Caco-2 (cell line): ENCODE measurements around the gene XAB2. TPM values are rescaled to one million over a fixed set of nuclear protein-coding genes. Genes with fewer than 3 reads are reported as not detected.

Experiments used
- BruUV-seq: library from RNA; stranded (reverse); fragments of 400-500 nt; replicated peaks from 2 replicates; lab custom pipeline; 2021; lab: Mats Ljungman, UMichigan
- CTCF ChIA-PET: fragments of 300-600 bp; sonication (Branson Sonifier 250); formaldehyde crosslinking; loops from one replicate; lab custom pipeline; 2022; ENCODE audit warnings: antibody characterized with exemption; lab: Charles Lee
- POLR2A ChIA-PET: fragments of 300-600 bp; sonication (Branson Sonifier 250); formaldehyde crosslinking; loops from one replicate; lab custom pipeline; 2022; ENCODE audit warnings: antibody characterized with exemption; lab: Charles Lee
- DNase-seq, 2 experiments: peaks; one replicate each; pipeline versions ENCODE4 v3.0.0 to v3.0.0-alpha.2; 2020 to 2022
- H3K27me3 ChIP-seq: replicated peaks from 2 replicates; pipeline ENCODE4 v1.6.0; 2011; ENCODE audit warnings: low read length; ENCODE audit not compliant: control insufficient read depth, insufficient read depth
- H3K36me3 ChIP-seq: 2 replicates; pipeline ENCODE4 v1.5.1; 2011; ENCODE audit warnings: low read length; ENCODE audit not compliant: control insufficient read depth, insufficient read depth
- H3K4me1 ChIP-seq: fragments of 250-450 bp; sonication (Bioruptor Pico); 2 replicates; pipeline ENCODE4 v1.5.1; 2020; ENCODE audit warnings: mild to moderate bottlenecking
- H3K4me3 ChIP-seq: 2 replicates; pipeline ENCODE4 v1.5.1; 2011; ENCODE audit warnings: low read depth, mild to moderate bottlenecking, control low read depth, low read length
- H3K9me3 ChIP-seq: fragments of 250-450 bp; sonication (Bioruptor Pico); 2 replicates; pipeline ENCODE4 v1.5.1; 2020; ENCODE audit warnings: mild to moderate bottlenecking, moderate library complexity
- H3K27ac Mint-ChIP-seq: one replicate; pipeline ENCODE4 v1.8.0; 2022; ENCODE audit warnings: mixed read lengths; ENCODE audit not compliant: unreplicated experiment
- H3K27me3 Mint-ChIP-seq: one replicate; pipeline ENCODE4 v1.8.0; 2022; ENCODE audit warnings: mixed read lengths; ENCODE audit not compliant: insufficient read depth, unreplicated experiment
- H3K36me3 Mint-ChIP-seq: one replicate; pipeline ENCODE4 v1.8.0; 2022; ENCODE audit warnings: mild to moderate bottlenecking, mixed read lengths; ENCODE audit not compliant: insufficient read depth, unreplicated experiment
- H3K4me1 Mint-ChIP-seq: one replicate; pipeline ENCODE4 v1.8.0; 2022; ENCODE audit warnings: low read depth, mixed read lengths; ENCODE audit not compliant: unreplicated experiment
- H3K4me3 Mint-ChIP-seq: one replicate; pipeline ENCODE4 v1.8.0; 2022; ENCODE audit warnings: mild to moderate bottlenecking, moderate library complexity, mixed read lengths; ENCODE audit not compliant: unreplicated experiment
- H3K9me3 Mint-ChIP-seq: one replicate; pipeline ENCODE4 v1.8.0; 2022; ENCODE audit warnings: mixed read lengths; ENCODE audit not compliant: unreplicated experiment
- intact Hi-C: fragments of 100-400 bp; cut with micrococcal nuclease; formaldehyde crosslinking; loops from one replicate; pipeline ENCODE4 v1.10.0; 2022; ENCODE audit not compliant: unreplicated experiment
- total RNA-seq: library from RNA; stranded (reverse); gene quantifications from 2 replicates; pipeline ENCODE4 v1.2.3, GENCODE V29; 2022
- TF ChIP-seq, protein P1 (sequence below), 2 experiments: fragments of 200-600 bp in 1 of 2; IDR thresholded peaks; 1 replicate in 1 of 2; 2 replicates in 1 of 2; pipeline versions ENCODE4 v1.5.1 to v1.8.0; 2011 to 2022; ENCODE audit warnings: antibody characterized with exemption in 1 of 2, control low read depth in 1 of 2, inconsistent platforms in 1 of 2, low read depth in 1 of 2, low read length in 1 of 2, mild to moderate bottlenecking in 1 of 2, moderate library complexity in 1 of 2; ENCODE audit not compliant: insufficient read depth in 1 of 2, severe bottlenecking in 1 of 2, unreplicated experiment in 1 of 2

XAB2 gene
- total RNA-seq, 1 experiment from 2014 or later: 44.7 TPM

DNA sequence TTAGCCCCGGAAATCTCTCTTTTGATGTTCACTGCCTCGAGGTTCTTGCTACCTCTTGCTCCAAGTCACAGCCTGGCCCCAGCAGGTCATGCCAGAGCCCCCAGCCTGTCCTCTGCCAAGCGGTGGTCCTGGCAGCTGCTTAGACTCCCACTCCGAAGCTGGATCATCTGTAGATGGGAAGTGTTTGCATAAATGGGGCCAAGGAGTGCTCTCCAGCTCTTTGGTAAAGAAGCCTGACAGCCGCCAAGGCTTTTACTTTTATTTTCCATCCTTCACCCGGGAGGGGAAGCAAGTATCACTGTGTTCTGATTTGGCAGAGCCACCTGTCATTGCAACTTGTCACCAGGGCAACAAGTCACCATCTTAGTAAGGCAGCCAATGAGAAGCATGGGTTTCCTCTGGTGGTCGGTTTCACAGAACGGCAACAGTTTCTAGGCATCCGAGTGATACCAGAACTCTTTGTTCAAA is 28.9 kb upstream of the XAB2 start:
- Histone ChIP-seq H3K4me1 (no peaks in the 10 kb centered on the region), H3K9me3 (no peaks in the 10 kb centered on the region), H3K27me3 (no peaks in the 10 kb centered on the region), H3K36me3 (no peaks in the 10 kb centered on the region), H3K4me3 (no peak overlapping the region)
- ChIA-PET POLR2A (no interaction called here), CTCF (no interaction called here)
- no peak overlapping the region for H3K4me3 Mint-ChIP-seq
- no peak overlapping the region for H3K27ac Mint-ChIP-seq
- intact Hi-C loops: no loop called here
- no peaks in the 10 kb centered on the region for H3K27me3 Mint-ChIP-seq
- no peak for DNase-seq
- no peaks in the 10 kb centered on the region for H3K9me3 Mint-ChIP-seq
- H3K4me1 Mint-ChIP-seq: peaks cover under 1% of the 10 kb centered on the region
- H3K36me3 Mint-ChIP-seq: no peaks in the 10 kb centered on the region
- no TSS peak for BruUV-seq
- TF ChIP-seq, protein P1, sequence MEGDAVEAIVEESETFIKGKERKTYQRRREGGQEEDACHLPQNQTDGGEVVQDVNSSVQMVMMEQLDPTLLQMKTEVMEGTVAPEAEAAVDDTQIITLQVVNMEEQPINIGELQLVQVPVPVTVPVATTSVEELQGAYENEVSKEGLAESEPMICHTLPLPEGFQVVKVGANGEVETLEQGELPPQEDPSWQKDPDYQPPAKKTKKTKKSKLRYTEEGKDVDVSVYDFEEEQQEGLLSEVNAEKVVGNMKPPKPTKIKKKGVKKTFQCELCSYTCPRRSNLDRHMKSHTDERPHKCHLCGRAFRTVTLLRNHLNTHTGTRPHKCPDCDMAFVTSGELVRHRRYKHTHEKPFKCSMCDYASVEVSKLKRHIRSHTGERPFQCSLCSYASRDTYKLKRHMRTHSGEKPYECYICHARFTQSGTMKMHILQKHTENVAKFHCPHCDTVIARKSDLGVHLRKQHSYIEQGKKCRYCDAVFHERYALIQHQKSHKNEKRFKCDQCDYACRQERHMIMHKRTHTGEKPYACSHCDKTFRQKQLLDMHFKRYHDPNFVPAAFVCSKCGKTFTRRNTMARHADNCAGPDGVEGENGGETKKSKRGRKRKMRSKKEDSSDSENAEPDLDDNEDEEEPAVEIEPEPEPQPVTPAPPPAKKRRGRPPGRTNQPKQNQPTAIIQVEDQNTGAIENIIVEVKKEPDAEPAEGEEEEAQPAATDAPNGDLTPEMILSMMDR (IDR thresholded peaks at IDR 0.05; ENCODE audit: insufficient read depth in 1 of 2, low read depth in 1 of 2, low read length in 1 of 2, severe bottlenecking in 1 of 2, unreplicated experiment in 1 of 2): no peak

- no peaks in the 10 kb centered on the region for H3K9me3 ChIP-seq
- no peaks in the 10 kb centered on the region for H3K36me3 ChIP-seq
- no TSS peak for BruUV-seq
- ChIA-PET CTCF (interaction anchor here (0.5 to 1.0 kb wide), 4 partner anchors 17 to 286 kb away, joined by 3 to 7 read pairs (median 4); no protein-coding TSS in a partner anchor), POLR2A (interaction anchor here (0.6 kb wide), 1 partner anchor 34 kb away, joined by 4 read pairs; no protein-coding TSS in a partner anchor)
- intact Hi-C loops: no loop called here
- no peak for DNase-seq
- Mint-ChIP-seq H3K4me3 (no peak overlapping the region), H3K36me3 (no peaks in the 10 kb centered on the region), H3K27ac (no peak overlapping the region), H3K4me1 (peaks cover 10% of the 10 kb centered on the region), H3K9me3 (no peaks in the 10 kb centered on the region), H3K27me3 (no peaks in the 10 kb centered on the region)
- TF ChIP-seq, protein P1 (IDR thresholded peaks at IDR 0.05; ENCODE audit: insufficient read depth in 1 of 2, low read depth in 1 of 2, low read length in 1 of 2, severe bottlenecking in 1 of 2, unreplicated experiment in 1 of 2): no peak
- H3K4me3 ChIP-seq: no peak overlapping the region
- H3K4me1 ChIP-seq: no peaks in the 10 kb centered on the region
- H3K27me3 ChIP-seq: no peaks in the 10 kb centered on the region
Observed at GRCh38 chr19:7657131-7657751, 27.9 kb upstream of the XAB2 start.

DNA sequence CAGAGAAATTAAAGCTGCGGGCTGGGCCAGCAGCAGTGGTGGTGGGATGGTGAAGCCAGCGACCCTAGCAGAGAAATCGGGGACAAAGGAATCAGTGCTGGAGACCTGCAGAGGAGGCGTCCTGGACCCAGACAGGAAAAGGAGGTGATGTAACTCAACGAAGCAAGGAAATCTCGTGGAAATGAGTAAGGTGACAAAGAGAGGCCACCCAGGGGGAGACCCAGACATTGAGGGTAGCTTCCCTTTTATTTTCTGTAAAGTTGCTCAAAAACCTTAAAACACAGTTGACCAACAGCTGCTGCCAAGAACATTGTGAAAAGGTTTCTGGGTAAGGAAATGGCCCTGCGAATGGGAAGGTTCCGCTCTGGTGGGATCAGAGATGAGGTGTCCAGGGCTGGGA is 26.2 kb upstream of the XAB2 start:
- Mint-ChIP-seq H3K36me3 (no peaks in the 10 kb centered on the region), H3K4me3 (no peak overlapping the region), H3K9me3 (no peaks in the 10 kb centered on the region), H3K27ac (no peak overlapping the region), H3K4me1 (peaks cover 13% of the 10 kb centered on the region), H3K27me3 (no peaks in the 10 kb centered on the region)
- CTCF ChIA-PET: interaction anchor here (0.6 to 1.0 kb wide), 2 partner anchors 25 to 65 kb away, joined by 4 read pairs; partner anchors contain the start of gene TRAPPC5
- no peak for DNase-seq
- Histone ChIP-seq H3K9me3 (no peaks in the 10 kb centered on the region), H3K27me3 (no peaks in the 10 kb centered on the region), H3K4me3 (no peak overlapping the region), H3K4me1 (no peaks in the 10 kb centered on the region), H3K36me3 (no peaks in the 10 kb centered on the region)
- TF ChIP-seq, protein P1 (IDR thresholded peaks at IDR 0.05; ENCODE audit: insufficient read depth in 1 of 2, low read depth in 1 of 2, low read length in 1 of 2, severe bottlenecking in 1 of 2, unreplicated experiment in 1 of 2): no peak
- intact Hi-C loops: no loop called here
- no TSS peak for BruUV-seq
- POLR2A ChIA-PET: no interaction called here
